HL-60 (cell line): ENCODE results near the gene HPDL.

Experiments
- CTCF ChIP-seq: IDR thresholded peaks from one replicate; pipeline ENCODE4 v1.5.1; 2011; ENCODE audit warnings: low read length, control low read depth, inconsistent platforms; ENCODE audit not compliant: insufficient read depth
- GABPA ChIP-seq: IDR thresholded peaks from 2 replicates; pipeline ENCODE4 v1.6.1; 2012; ENCODE audit warnings: low read depth
- POLR2AphosphoS5 ChIP-seq: IDR thresholded peaks from 2 replicates; pipeline ENCODE4 v1.6.1; 2012; ENCODE audit warnings: low read depth
- SPI1 ChIP-seq: IDR thresholded peaks from 2 replicates; pipeline ENCODE4 v1.6.1; 2012; ENCODE audit warnings: low read depth, mild to moderate bottlenecking, borderline replicate concordance
- TF ChIP-seq, protein P1 (sequence below): IDR thresholded peaks from 2 replicates; pipeline ENCODE4 v1.6.1; 2012; ENCODE audit warnings: low read depth; ENCODE audit not compliant: insufficient replicate concordance

DNA sequence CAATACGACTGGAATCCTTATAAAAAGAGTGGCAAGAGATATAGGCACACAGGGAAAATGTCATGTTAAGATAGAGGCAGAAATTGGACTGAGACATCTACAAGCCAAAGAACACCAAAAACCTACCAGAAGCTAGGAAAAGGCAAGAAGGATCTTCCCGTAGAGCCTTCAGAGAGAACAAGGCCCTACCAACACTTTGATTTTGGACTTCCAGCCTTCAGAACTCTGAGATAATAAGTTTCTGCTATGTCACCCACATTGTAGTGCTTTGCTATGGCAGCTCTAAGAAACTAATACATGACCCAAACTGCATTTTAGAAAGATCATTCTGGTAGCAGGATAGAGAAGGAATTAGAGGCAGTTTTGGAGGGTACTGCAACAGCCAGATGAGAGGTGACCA, 37.6 kb downstream of the HPDL start:
- TF ChIP-seq CTCF (no peak), GABPA (no peak), POLR2AphosphoS5 (no peak), SPI1 (no peak)
- TF ChIP-seq, protein P1, sequence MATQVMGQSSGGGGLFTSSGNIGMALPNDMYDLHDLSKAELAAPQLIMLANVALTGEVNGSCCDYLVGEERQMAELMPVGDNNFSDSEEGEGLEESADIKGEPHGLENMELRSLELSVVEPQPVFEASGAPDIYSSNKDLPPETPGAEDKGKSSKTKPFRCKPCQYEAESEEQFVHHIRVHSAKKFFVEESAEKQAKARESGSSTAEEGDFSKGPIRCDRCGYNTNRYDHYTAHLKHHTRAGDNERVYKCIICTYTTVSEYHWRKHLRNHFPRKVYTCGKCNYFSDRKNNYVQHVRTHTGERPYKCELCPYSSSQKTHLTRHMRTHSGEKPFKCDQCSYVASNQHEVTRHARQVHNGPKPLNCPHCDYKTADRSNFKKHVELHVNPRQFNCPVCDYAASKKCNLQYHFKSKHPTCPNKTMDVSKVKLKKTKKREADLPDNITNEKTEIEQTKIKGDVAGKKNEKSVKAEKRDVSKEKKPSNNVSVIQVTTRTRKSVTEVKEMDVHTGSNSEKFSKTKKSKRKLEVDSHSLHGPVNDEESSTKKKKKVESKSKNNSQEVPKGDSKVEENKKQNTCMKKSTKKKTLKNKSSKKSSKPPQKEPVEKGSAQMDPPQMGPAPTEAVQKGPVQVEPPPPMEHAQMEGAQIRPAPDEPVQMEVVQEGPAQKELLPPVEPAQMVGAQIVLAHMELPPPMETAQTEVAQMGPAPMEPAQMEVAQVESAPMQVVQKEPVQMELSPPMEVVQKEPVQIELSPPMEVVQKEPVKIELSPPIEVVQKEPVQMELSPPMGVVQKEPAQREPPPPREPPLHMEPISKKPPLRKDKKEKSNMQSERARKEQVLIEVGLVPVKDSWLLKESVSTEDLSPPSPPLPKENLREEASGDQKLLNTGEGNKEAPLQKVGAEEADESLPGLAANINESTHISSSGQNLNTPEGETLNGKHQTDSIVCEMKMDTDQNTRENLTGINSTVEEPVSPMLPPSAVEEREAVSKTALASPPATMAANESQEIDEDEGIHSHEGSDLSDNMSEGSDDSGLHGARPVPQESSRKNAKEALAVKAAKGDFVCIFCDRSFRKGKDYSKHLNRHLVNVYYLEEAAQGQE = no peak
